H1 (cell line): ENCODE measurements around the gene BAK1. TPM values are rescaled to one million over a fixed set of nuclear protein-coding genes. Genes with fewer than 3 reads are reported as not detected.

Experiments used
- CTCF ChIA-PET: fragments of 300-600 bp; sonication (Branson Sonifier 250); formaldehyde crosslinking; loops from one replicate; lab custom pipeline; 2021; ENCODE audit not compliant: partially characterized antibody; lab: Charles Lee
- POLR2A ChIA-PET: fragments of 300-600 bp; sonication (Branson Sonifier 250); formaldehyde crosslinking; loops from one replicate; lab custom pipeline; 2021; ENCODE audit warnings: inconsistent platforms; ENCODE audit not compliant: partially characterized antibody; lab: Charles Lee
- DNase-seq, 2 experiments: peaks; one replicate each; pipeline versions ENCODE4 v3.0.0 to v3.0.0-alpha.2; 2010 to 2022; ENCODE audit warnings: low spot score in 2 of 2, low read depth in 1 of 2, mixed read lengths in 1 of 2
- FAIRE-seq: peaks from 2 replicates; lab custom pipeline; 2011; peaks lifted over from hg19 to GRCh38; lab: Jason Lieb, UNC
- H2AFZ ChIP-seq: 2 replicates; pipeline ENCODE4 v1.8.1; 2012; ENCODE audit warnings: low read length, inconsistent platforms
- H2AK5ac ChIP-seq: 2 replicates; pipeline ENCODE4 v1.6.1; 2013; ENCODE audit warnings: low read depth, low read length
- H2BK120ac ChIP-seq: replicated peaks from 2 replicates; pipeline ENCODE3; 2013; ENCODE audit warnings: low read depth, low read length, inconsistent platforms
- H2BK12ac ChIP-seq: 2 replicates; pipeline ENCODE4 v1.6.1; 2013; ENCODE audit warnings: low read depth, low read length
- H2BK15ac ChIP-seq: 2 replicates; pipeline ENCODE4 v1.6.1; 2013; ENCODE audit warnings: low read length
- H2BK20ac ChIP-seq: 2 replicates; pipeline ENCODE4 v1.6.1; 2013; ENCODE audit warnings: low read length
- H2BK5ac ChIP-seq: 2 replicates; pipeline ENCODE4 v1.6.1; 2013; ENCODE audit warnings: low read depth, low read length
- H3K14ac ChIP-seq: 2 replicates; pipeline ENCODE4 v1.6.1; 2013; ENCODE audit warnings: inconsistent platforms; ENCODE audit not compliant: insufficient read length
- H3K18ac ChIP-seq: 2 replicates; pipeline ENCODE4 v1.6.1; 2013; ENCODE audit warnings: low read length; ENCODE audit errors: extremely low read depth
- H3K23ac ChIP-seq: 2 replicates; pipeline ENCODE4 v1.6.1; 2013; ENCODE audit warnings: inconsistent platforms; ENCODE audit not compliant: insufficient read length
- H3K23me2 ChIP-seq: 2 replicates; pipeline ENCODE4 v1.6.1; 2013; ENCODE audit warnings: low read depth, low read length
- H3K27ac ChIP-seq: 2 replicates; pipeline ENCODE4 v1.6.1; 2011; ENCODE audit warnings: low read depth, low read length, inconsistent platforms
- H3K27me3 ChIP-seq, 4 experiments: replicated peaks in 1 of 4; 1 replicate in 1 of 4; 2 replicates in 3 of 4; pipeline versions ENCODE4 v1.6.1 to v1.8.1; 2011 to 2013; ENCODE audit warnings: low read length in 3 of 4, mild to moderate bottlenecking in 3 of 4, inconsistent platforms in 2 of 4, mixed read lengths in 2 of 4, moderate library complexity in 1 of 4; ENCODE audit not compliant: control insufficient read depth in 3 of 4, insufficient read depth in 3 of 4; ENCODE audit errors: extremely low read depth in 1 of 4
- H3K36me3 ChIP-seq, 4 experiments: 2 replicates each; pipeline versions ENCODE4 v1.6.1 to v1.8.1; 2011 to 2013; ENCODE audit warnings: mild to moderate bottlenecking in 4 of 4, low read length in 3 of 4, moderate library complexity in 2 of 4, control low read depth in 1 of 4, inconsistent platforms in 1 of 4; ENCODE audit not compliant: insufficient read depth in 4 of 4, control insufficient read depth in 2 of 4
- H3K4ac ChIP-seq: replicated peaks from 2 replicates; pipeline ENCODE3; 2013; ENCODE audit warnings: low read length, low read depth, mixed read lengths, inconsistent platforms; ENCODE audit not compliant: insufficient read length
- H3K4me1 ChIP-seq, 4 experiments: replicated peaks in 1 of 4; 1 replicate in 1 of 4; 2 replicates in 3 of 4; pipeline versions ENCODE4 v1.6.1 to v1.8.1; 2011 to 2013; ENCODE audit warnings: low read length in 3 of 4, inconsistent platforms in 2 of 4, mixed read lengths in 1 of 4; ENCODE audit not compliant: insufficient read depth in 4 of 4, control insufficient read depth in 3 of 4
- H3K4me2 ChIP-seq, 2 experiments: 2 replicates each; pipeline versions ENCODE4 v1.6.1 to v1.8.1; 2011 to 2013; ENCODE audit warnings: low read depth in 2 of 2, low read length in 2 of 2, control low read depth in 1 of 2, inconsistent platforms in 1 of 2, mild to moderate bottlenecking in 1 of 2; ENCODE audit not compliant: insufficient read depth in 1 of 2
- H3K4me3 ChIP-seq, 4 experiments: fragments of 200-600, 300-600 bp in 1 of 4; sonication (generic), shearing (Covaris generic), sonication (Bioruptor Twin) in 1 of 4; 2 replicates each; pipeline versions ENCODE4 v1.5.1 to v1.8.1; 2011 to 2016; ENCODE audit warnings: low read length in 4 of 4, low read depth in 3 of 4, control low read depth in 2 of 4, inconsistent platforms in 2 of 4, mild to moderate bottlenecking in 2 of 4, mixed read lengths in 1 of 4, moderate library complexity in 1 of 4; ENCODE audit not compliant: insufficient read depth in 2 of 4; ENCODE audit errors: extremely low read depth in 1 of 4
- H3K56ac ChIP-seq: replicated peaks from 2 replicates; pipeline ENCODE3; 2013; ENCODE audit warnings: low read depth, mild to moderate bottlenecking, mixed read lengths, low read length, inconsistent platforms; ENCODE audit not compliant: insufficient read length
- H3K79me1 ChIP-seq: 2 replicates; pipeline ENCODE4 v1.6.1; 2013; ENCODE audit warnings: low read depth, low read length, control low read depth
- H3K79me2 ChIP-seq, 2 experiments: 2 replicates each; pipeline versions ENCODE4 v1.6.1 to v1.8.1; 2012 to 2013; ENCODE audit warnings: low read length in 2 of 2, mild to moderate bottlenecking in 2 of 2, inconsistent platforms in 1 of 2; ENCODE audit not compliant: insufficient read depth in 2 of 2, control insufficient read depth in 1 of 2
- H3K9ac ChIP-seq, 4 experiments: replicated peaks in 1 of 4; 1 replicate in 1 of 4; 2 replicates in 3 of 4; pipeline versions ENCODE4 v1.6.1 to v1.8.1; 2011 to 2013; ENCODE audit warnings: low read depth in 3 of 4, low read length in 3 of 4, control low read depth in 2 of 4, mild to moderate bottlenecking in 2 of 4, moderate library complexity in 2 of 4, inconsistent platforms in 1 of 4; ENCODE audit errors: extremely low read depth in 1 of 4
- H3K9me3 ChIP-seq, 2 experiments: 2 replicates each; pipeline versions ENCODE4 v1.6.1 to v1.8.1; 2012 to 2013; ENCODE audit warnings: mild to moderate bottlenecking in 2 of 2, moderate library complexity in 2 of 2, control low read depth in 1 of 2, inconsistent platforms in 1 of 2, low read depth in 1 of 2, low read length in 1 of 2, mixed read lengths in 1 of 2; ENCODE audit not compliant: insufficient read depth in 2 of 2
- H4K20me1 ChIP-seq, 2 experiments: replicated peaks in 1 of 2; 2 replicates each; pipeline versions ENCODE3 to v1.8.1; 2011 to 2013; ENCODE audit warnings: inconsistent platforms in 2 of 2, low read length in 2 of 2, mild to moderate bottlenecking in 1 of 2; ENCODE audit not compliant: insufficient read depth in 2 of 2, control insufficient read depth in 1 of 2
- H4K5ac ChIP-seq: 2 replicates; pipeline ENCODE4 v1.6.1; 2013; ENCODE audit warnings: low read length, low read depth, mixed read lengths, inconsistent platforms; ENCODE audit not compliant: insufficient read length
- H4K8ac ChIP-seq: 2 replicates; pipeline ENCODE4 v1.8.0; 2013; ENCODE audit warnings: mild to moderate bottlenecking, moderate library complexity, low read length, inconsistent platforms; ENCODE audit not compliant: insufficient read depth; ENCODE audit errors: extremely low read depth
- H4K91ac ChIP-seq: replicated peaks from 2 replicates; pipeline ENCODE3; 2013; ENCODE audit warnings: low read length, mixed read lengths, inconsistent platforms; ENCODE audit not compliant: insufficient read length
- BACH1 ChIP-seq: IDR thresholded peaks from 2 replicates; pipeline ENCODE4 v1.6.1; 2012; ENCODE audit warnings: low read length, improper control_type of control experiment
- BRCA1 ChIP-seq: IDR thresholded peaks from 2 replicates; pipeline ENCODE4 v1.6.1; 2012; ENCODE audit warnings: low read depth, low read length, improper control_type of control experiment
- CEBPB ChIP-seq: IDR thresholded peaks from 2 replicates; pipeline ENCODE4 v1.6.1; 2012; ENCODE audit warnings: low read depth, low read length
- CREB1 ChIP-seq: IDR thresholded peaks from 2 replicates; pipeline ENCODE4 v1.6.1; 2012; ENCODE audit warnings: inconsistent platforms
- HDAC6 ChIP-seq: IDR thresholded peaks from one replicate; pipeline ENCODE4 v1.7.1; 2012; ENCODE audit warnings: low read depth, mild to moderate bottlenecking, inconsistent platforms, low read length, moderate library complexity
- JUND ChIP-seq: IDR thresholded peaks from 2 replicates; pipeline ENCODE4 v1.6.1; 2011; ENCODE audit warnings: mild to moderate bottlenecking, improper control_type of control experiment, low read length
- POLR2AphosphoS5 ChIP-seq: IDR thresholded peaks from 2 replicates; pipeline ENCODE4 v1.6.1; 2011; ENCODE audit warnings: low read depth, low read length
- POU5F1 ChIP-seq: IDR thresholded peaks from 2 replicates; pipeline ENCODE4 v1.6.1; 2011; ENCODE audit warnings: low read depth, mild to moderate bottlenecking, low read length, moderate library complexity
- RXRA ChIP-seq: IDR thresholded peaks from 2 replicates; pipeline ENCODE4 v1.6.1; 2011; ENCODE audit warnings: low read depth, mild to moderate bottlenecking, low read length, moderate library complexity; ENCODE audit not compliant: insufficient read depth
- SIN3A ChIP-seq, 2 experiments: IDR thresholded peaks in 1 of 2; conservative IDR thresholded peaks in 1 of 2; 2 replicates each; pipeline ENCODE4 v1.6.1; 2011 to 2012; ENCODE audit warnings: low read length in 2 of 2, improper control_type of control experiment in 1 of 2, low read depth in 1 of 2, mild to moderate bottlenecking in 1 of 2
- YY1 ChIP-seq: IDR thresholded peaks from 2 replicates; pipeline ENCODE4 v1.6.1; 2011; ENCODE audit warnings: low read depth, mild to moderate bottlenecking, low read length
- WGBS, 2 experiments: shearing (Covaris generic) in 1 of 2; methylation state at CpG; one replicate each; pipeline versions ENCODE4 v1.1.6 to v1.1.7; 2013 to 2015; ENCODE audit warnings: low lambda C conversion rate in 2 of 2, mixed read lengths in 2 of 2, inconsistent platforms in 1 of 2, low coverage in 1 of 2, missing lambda C conversion rate in 1 of 2; ENCODE audit not compliant: insufficient replicate concordance in 2 of 2, insufficient coverage in 1 of 2, insufficient read length in 1 of 2; ENCODE audit errors: extremely low coverage in 1 of 2, missing lambda C conversion rate in 1 of 2; 5-methylcytosine and 5-hydroxymethylcytosine counted together
- polyA plus RNA-seq, 7 experiments: library from polyadenylated mRNA; depleted of rRNA in 3 of 7; stranded (reverse) in 5 of 7; unstranded in 2 of 7; fragments of >200 nt in 5 of 7; fragments of 200-250 nt in 2 of 7; gene quantifications; 1 replicate in 5 of 7; 2 replicates in 1 of 7; 4 replicates in 1 of 7; pipeline versions ENCODE4 v1.2.1 to v1.2.3, GENCODE V29; 2011 to 2013; ENCODE audit warnings: missing spikeins in 2 of 7, mixed read lengths in 2 of 7
- total RNA-seq: library from RNA; stranded (reverse); fragmentation: NEBNext Ultra II Directional; extraction: Animal tissue kit (Norgen Biotek cat#: 25700); gene quantifications from 2 replicates; pipeline ENCODE4 v1.2.1, GENCODE V29; 2021

BAK1 gene
- total and polyA plus RNA-seq, 2 of the 8 experiments (the other 6 are each of a cell fraction or from before 2014, with no cell fraction given): 43.3 to 43.4 TPM

GRCh38 chr6:33571637-33572316, 8.3 kb downstream of the BAK1 start:
- no peak overlapping the region for H4K5ac ChIP-seq
- H4K8ac ChIP-seq: peak overlapping the region; percentile 81; the same call in 1 of the 2 replicates
- H3K79me2 ChIP-seq: no peaks in the 10 kb centered on the region
- H3K23me2 ChIP-seq: peaks cover 6% of the 10 kb centered on the region; the same call in 1 of the 2 replicates
- ChIA-PET CTCF (interaction anchor here (0.6 to 5.0 kb wide), 2 partner anchors 9 to 99 kb away, joined by 4 to 21 read pairs; partner anchors contain the start of gene BAK1), POLR2A (no interaction called here)
- FAIRE-seq (no peak), DNase-seq (no peak)
- no peak overlapping the region for H3K27ac ChIP-seq
- no peak overlapping the region for H2BK5ac ChIP-seq
- no peak overlapping the region; the same call in 1 of the 2 replicates for H3K18ac ChIP-seq
- no peak overlapping the region for H3K23ac ChIP-seq
- peaks cover 2 to 16% (median 15%) of the 10 kb centered on the region in 4 experiments for H3K36me3 ChIP-seq
- no peaks in the 10 kb centered on the region for H3K79me1 ChIP-seq
- no peak overlapping the region for H4K91ac ChIP-seq
- peaks cover 0 to 5% (median 2%) of the 10 kb centered on the region in 4 experiments; a peak in 3 of 7 replicates for H3K4me1 ChIP-seq
- H2BK15ac ChIP-seq: no peak overlapping the region
- no peak overlapping the region for H2BK12ac ChIP-seq
- H3K4me3 ChIP-seq: peak overlapping the region; percentile 50 to 79 (median 68); a peak in 7 of 8 replicates
- H2BK20ac ChIP-seq: no peak overlapping the region
- no peak overlapping the region for H3K4ac ChIP-seq
- H3K9ac ChIP-seq: peak overlapping the region in 2 of 4 experiments; percentile 1 to 29; a peak in 2 of 7 replicates
- peak overlapping the region; percentile 74 to 82 for H3K4me2 ChIP-seq
- H3K56ac ChIP-seq: no peak overlapping the region
- H2AK5ac ChIP-seq: no peak overlapping the region
- no peaks in the 10 kb centered on the region for H4K20me1 ChIP-seq
- no peak overlapping the region for H3K14ac ChIP-seq
- 76% methylated on average over 11 of the region's 11 CpGs; no CpG with 5 or more reads in 1 of the 2 experiments for whole genome bisulfite sequencing, 2 experiments
- no peak overlapping the region for H2AFZ ChIP-seq
- H3K9me3 ChIP-seq: no peaks in the 10 kb centered on the region
- H3K27me3 ChIP-seq: no peaks in the 10 kb centered on the region
- no peak overlapping the region for H2BK120ac ChIP-seq
- TF ChIP-seq CREB1 (no peak), BACH1 (no peak), SIN3A (conservative IDR thresholded peaks at IDR 0.05 in 1 of 2, IDR thresholded peaks at IDR 0.05 in 1 of 2; ENCODE audit: low read depth in 1 of 2, low read length in 2 of 2) (no peak), YY1 (no peak), JUND (no peak), POLR2AphosphoS5 (no peak), BRCA1 (no peak), CEBPB (no peak), POU5F1 (no peak), RXRA (no peak), HDAC6 (no peak)
